ENCODE data around the gene OPTC. TPM values are rescaled to one million over a fixed set of nuclear protein-coding genes. Genes with fewer than 3 reads are reported as not detected.
"Not testable (repeated sequence)": the region's sequence is repeated elsewhere in the genome, so short reads cannot be mapped to it uniquely, and the experiment has no call there.

Gene OPTC
- total RNA-seq: not detected

GRCh38 chr1:203493901-203494300, at the start of gene OPTC:
Gene OPTC (plus strand): TSS chr1:203494153. CDS start chr1:203496006, 1,853 bp downstream.
- no peak within 1 kb of the TSS for H3K4me3 Mint-ChIP-seq
- POLR2A ChIA-PET: no interaction called here
- peaks cover 6% of the 10 kb centered on the region for H3K27me3 Mint-ChIP-seq
- no peaks in the 10 kb centered on the region for H3K36me3 Mint-ChIP-seq
- ATAC-seq (ENCODE audit: low read depth) (no peak), DNase-seq (no peak)
- no peaks in the 10 kb centered on the region for H3K9me3 Mint-ChIP-seq
- H3K4me1 Mint-ChIP-seq: no peaks in the 10 kb centered on the region
- no peak within 1 kb of the TSS for H3K27ac Mint-ChIP-seq

- no peak for DNase-seq
- H3K4me3 Mint-ChIP-seq: no peak overlapping the region
- H3K9me3 Mint-ChIP-seq: peaks cover 1% of the 10 kb centered on the region
- no peaks in the 10 kb centered on the region for H3K4me1 Mint-ChIP-seq
- POLR2A ChIA-PET: no interaction called here
- no peak for ATAC-seq (ENCODE audit: low read depth)
- no peaks in the 10 kb centered on the region for H3K36me3 Mint-ChIP-seq
- H3K27me3 Mint-ChIP-seq: peaks cover 31% of the 10 kb centered on the region
- H3K27ac Mint-ChIP-seq: no peak overlapping the region
These were observed 49.8 kb upstream of the OPTC start for GRCh38 chr1:203444171-203444576.

GRCh38 chr1:203447151-203447550, 46.8 kb upstream of the OPTC start:
- H3K36me3 Mint-ChIP-seq: no peaks in the 10 kb centered on the region
- no peak overlapping the region for H3K4me3 Mint-ChIP-seq
- DNase-seq (no peak), ATAC-seq (ENCODE audit: low read depth) (no peak)
- no peak overlapping the region for H3K27ac Mint-ChIP-seq
- peaks cover 1% of the 10 kb centered on the region for H3K9me3 Mint-ChIP-seq
- POLR2A ChIA-PET: no interaction called here
- no peaks in the 10 kb centered on the region for H3K4me1 Mint-ChIP-seq
- H3K27me3 Mint-ChIP-seq: peaks cover 31% of the 10 kb centered on the region

GRCh38 chr1:203447598-203447997, 46.4 kb upstream of the OPTC start:
- H3K4me1 Mint-ChIP-seq; H3K27ac Mint-ChIP-seq; POLR2A ChIA-PET; H3K4me3 Mint-ChIP-seq; ATAC-seq (ENCODE audit: low read depth); H3K36me3 Mint-ChIP-seq; DNase-seq; H3K9me3 Mint-ChIP-seq: not testable (repeated sequence)
- peaks cover 26% of the 10 kb centered on the region for H3K27me3 Mint-ChIP-seq

GRCh38 chr1:203448521-203449061, 45.4 kb upstream of the OPTC start:
- Mint-ChIP-seq H3K27ac (no peak overlapping the region), H3K36me3 (no peaks in the 10 kb centered on the region), H3K9me3 (peaks cover 1% of the 10 kb centered on the region), H3K27me3 (peaks cover 21% of the 10 kb centered on the region), H3K4me1 (no peaks in the 10 kb centered on the region), H3K4me3 (no peak overlapping the region)
- DNase-seq (no peak), ATAC-seq (ENCODE audit: low read depth) (no peak)
- POLR2A ChIA-PET: no interaction called here

- Mint-ChIP-seq H3K27me3 (peaks cover 23% of the 10 kb centered on the region), H3K9me3 (peaks cover under 1% of the 10 kb centered on the region), H3K27ac (no peak overlapping the region), H3K36me3 (no peaks in the 10 kb centered on the region), H3K4me1 (no peaks in the 10 kb centered on the region), H3K4me3 (no peak overlapping the region)
- ATAC-seq (ENCODE audit: low read depth) (no peak), DNase-seq (no peak)
- POLR2A ChIA-PET: no interaction called here
These were observed 44.0 kb upstream of the OPTC start for GRCh38 chr1:203450001-203450400.

GRCh38 chr1:203450479-203451149, 43.3 kb upstream of the OPTC start:
- no peak overlapping the region for H3K27ac Mint-ChIP-seq
- H3K9me3 Mint-ChIP-seq: no peaks in the 10 kb centered on the region
- ATAC-seq (ENCODE audit: low read depth) (no peak), DNase-seq (no peak)
- H3K27me3 Mint-ChIP-seq: peaks cover 24% of the 10 kb centered on the region
- no peaks in the 10 kb centered on the region for H3K4me1 Mint-ChIP-seq
- POLR2A ChIA-PET: no interaction called here
- H3K4me3 Mint-ChIP-seq: no peak overlapping the region
- H3K36me3 Mint-ChIP-seq: no peaks in the 10 kb centered on the region

- POLR2A ChIA-PET: no interaction called here
- ATAC-seq (ENCODE audit: low read depth) (no peak), DNase-seq (no peak)
- Mint-ChIP-seq H3K27ac (no peak overlapping the region), H3K36me3 (no peaks in the 10 kb centered on the region), H3K9me3 (no peaks in the 10 kb centered on the region), H3K4me3 (no peak overlapping the region), H3K4me1 (no peaks in the 10 kb centered on the region), H3K27me3 (peaks cover 30% of the 10 kb centered on the region)
These were observed 41.8 kb upstream of the OPTC start for GRCh38 chr1:203451836-203452784.

- Mint-ChIP-seq H3K4me3 (no peak overlapping the region), H3K9me3 (no peaks in the 10 kb centered on the region), H3K4me1 (no peaks in the 10 kb centered on the region), H3K36me3 (no peaks in the 10 kb centered on the region), H3K27me3 (peaks cover 30% of the 10 kb centered on the region), H3K27ac (no peak overlapping the region)
- POLR2A ChIA-PET: no interaction called here
- ATAC-seq (ENCODE audit: low read depth): no peak
- DNase-seq: no peak
These were observed 40.9 kb upstream of the OPTC start for GRCh38 chr1:203453016-203453415.

- ATAC-seq (ENCODE audit: low read depth) (no peak), DNase-seq (no peak)
- no peaks in the 10 kb centered on the region for H3K36me3 Mint-ChIP-seq
- no peaks in the 10 kb centered on the region for H3K4me1 Mint-ChIP-seq
- no peaks in the 10 kb centered on the region for H3K9me3 Mint-ChIP-seq
- peaks cover 30% of the 10 kb centered on the region for H3K27me3 Mint-ChIP-seq
- POLR2A ChIA-PET: no interaction called here
- no peak overlapping the region for H3K4me3 Mint-ChIP-seq
- no peak overlapping the region for H3K27ac Mint-ChIP-seq
These were observed 40.3 kb upstream of the OPTC start for GRCh38 chr1:203453616-203454015.

GRCh38 chr1:203454986-203455471, 38.9 kb upstream of the OPTC start:
- H3K36me3 Mint-ChIP-seq: no peaks in the 10 kb centered on the region
- no peak for ATAC-seq (ENCODE audit: low read depth)
- no peak for DNase-seq
- peaks cover 30% of the 10 kb centered on the region for H3K27me3 Mint-ChIP-seq
- H3K4me1 Mint-ChIP-seq: no peaks in the 10 kb centered on the region
- no peak overlapping the region for H3K4me3 Mint-ChIP-seq
- no peak overlapping the region for H3K27ac Mint-ChIP-seq
- POLR2A ChIA-PET: no interaction called here
- H3K9me3 Mint-ChIP-seq: no peaks in the 10 kb centered on the region

GRCh38 chr1:203455706-203456105, 38.2 kb upstream of the OPTC start:
- Mint-ChIP-seq H3K36me3 (no peaks in the 10 kb centered on the region), H3K4me1 (no peaks in the 10 kb centered on the region), H3K9me3 (no peaks in the 10 kb centered on the region), H3K27ac (no peak overlapping the region), H3K27me3 (peaks cover 29% of the 10 kb centered on the region), H3K4me3 (no peak overlapping the region)
- DNase-seq (no peak), ATAC-seq (ENCODE audit: low read depth) (no peak)
- POLR2A ChIA-PET: no interaction called here

- no peak for DNase-seq
- ATAC-seq (ENCODE audit: low read depth): no peak
- Mint-ChIP-seq H3K27me3 (peaks cover 24% of the 10 kb centered on the region), H3K4me3 (no peak overlapping the region), H3K9me3 (no peaks in the 10 kb centered on the region), H3K27ac (no peak overlapping the region), H3K4me1 (no peaks in the 10 kb centered on the region), H3K36me3 (no peaks in the 10 kb centered on the region)
- POLR2A ChIA-PET: no interaction called here
These were observed 37.4 kb upstream of the OPTC start for GRCh38 chr1:203456577-203456976.

GRCh38 chr1:203458078-203458477, 35.9 kb upstream of the OPTC start:
- Mint-ChIP-seq H3K9me3 (no peaks in the 10 kb centered on the region), H3K4me1 (no peaks in the 10 kb centered on the region), H3K36me3 (no peaks in the 10 kb centered on the region), H3K27me3 (peaks cover 28% of the 10 kb centered on the region), H3K27ac (no peak overlapping the region), H3K4me3 (no peak overlapping the region)
- ATAC-seq (ENCODE audit: low read depth): no peak
- POLR2A ChIA-PET: no interaction called here
- DNase-seq: no peak
